OCI-LY7 (cell line): ENCODE data around the gene UFD1. TPM values are rescaled to one million over a fixed set of nuclear protein-coding genes. Genes with fewer than 3 reads are reported as not detected.

Experiments used
- BruUV-seq: library from RNA; stranded (reverse); fragments of 400-500 nt; replicated peaks from 2 replicates; lab custom pipeline; 2021; lab: Mats Ljungman, UMichigan
- CTCF ChIA-PET: fragments of 300-600 bp; sonication (Branson Sonifier 250); formaldehyde crosslinking; loops from one replicate; lab custom pipeline; 2022; ENCODE audit warnings: antibody characterized with exemption; ENCODE audit not compliant: unreplicated experiment; lab: Charles Lee
- POLR2A ChIA-PET: fragments of 300-600 bp; sonication (Branson Sonifier 250); formaldehyde crosslinking; loops from one replicate; lab custom pipeline; 2022; ENCODE audit warnings: antibody characterized with exemption; lab: Charles Lee
- DNase-seq: peaks from one replicate; pipeline ENCODE4 v3.0.0-alpha.2; 2015; ENCODE audit warnings: low spot score
- H2AFZ ChIP-seq: fragments of 200-600 bp; sonication (generic), shearing (Covaris generic); 2 replicates; pipeline ENCODE4 v1.6.1; 2014; ENCODE audit warnings: mild to moderate bottlenecking, antibody characterized with exemption, low read length, moderate library complexity
- H3K27ac ChIP-seq: fragments of 200-600 bp; sonication (generic); 2 replicates; pipeline ENCODE4 v1.5.1; 2014; ENCODE audit warnings: mixed run types, low read depth, mild to moderate bottlenecking, moderate library complexity, low read length, inconsistent platforms; ENCODE audit not compliant: poor library complexity, severe bottlenecking
- H3K36me3 ChIP-seq: fragments of 200-600 bp; sonication (generic); 2 replicates; pipeline ENCODE4 v1.6.1; 2014; ENCODE audit warnings: mild to moderate bottlenecking, antibody characterized with exemption, low read length, moderate library complexity, mixed read lengths; ENCODE audit not compliant: insufficient read depth
- H3K4me1 ChIP-seq: fragments of 200-600 bp; sonication (generic); 2 replicates; pipeline ENCODE4 v1.5.1; 2014; ENCODE audit warnings: mild to moderate bottlenecking, low read length; ENCODE audit not compliant: insufficient read depth, poor library complexity, severe bottlenecking
- H3K4me2 ChIP-seq: fragments of 200-600 bp; sonication (generic); 2 replicates; pipeline ENCODE4 v1.6.1; 2014; ENCODE audit warnings: mild to moderate bottlenecking, low read length
- H3K4me3 ChIP-seq: fragments of 200-600 bp; sonication (generic); 2 replicates; pipeline ENCODE4 v1.5.1; 2014; ENCODE audit warnings: mild to moderate bottlenecking, low read depth, low read length; ENCODE audit not compliant: poor library complexity, severe bottlenecking
- H3K79me2 ChIP-seq: fragments of 200-600 bp; sonication (generic); 2 replicates; pipeline ENCODE4 v1.6.1; 2016; ENCODE audit warnings: low read depth, mild to moderate bottlenecking, low read length, moderate library complexity, mixed read lengths; ENCODE audit not compliant: insufficient read depth
- H3K9me2 ChIP-seq: fragments of 200-600 bp; sonication (generic); 2 replicates; pipeline ENCODE4 v1.6.1; 2016; ENCODE audit warnings: mild to moderate bottlenecking, low read length, mixed read lengths; ENCODE audit not compliant: insufficient read depth
- H3K9me3 ChIP-seq: fragments of 200-600 bp; sonication (generic); 2 replicates; pipeline ENCODE4 v1.6.1; 2014; ENCODE audit warnings: mild to moderate bottlenecking, mixed run types, low read length, mixed read lengths
- H4K20me1 ChIP-seq: fragments of 200-600 bp; sonication (generic); 2 replicates; pipeline ENCODE4 v1.6.1; 2014; ENCODE audit warnings: mild to moderate bottlenecking, antibody characterized with exemption, low read length, moderate library complexity, mixed read lengths; ENCODE audit not compliant: insufficient read depth
- CTCF ChIP-seq: fragments of 200-600 bp; sonication (generic); conservative IDR thresholded peaks from 2 replicates; pipeline ENCODE4 v1.5.1; 2014; ENCODE audit warnings: mild to moderate bottlenecking, antibody characterized with exemption, low read length, moderate library complexity, mixed read lengths
- EZH2phosphoT487 ChIP-seq: fragments of 200-600 bp; sonication (generic); IDR thresholded peaks from 2 replicates; pipeline ENCODE4 v1.6.1; 2018; ENCODE audit warnings: low read depth, borderline replicate concordance, mild to moderate bottlenecking, mixed run types, antibody characterized with exemption, low read length, moderate library complexity, mixed read lengths
- intact Hi-C: fragments of 100-400 bp; cut with micrococcal nuclease; formaldehyde crosslinking; loops from one replicate; pipeline ENCODE4 v1.10.0; 2022; ENCODE audit not compliant: unreplicated experiment
- total RNA-seq, 2 experiments: library from RNA; depleted of rRNA in 1 of 2; stranded (reverse); fragments of >200 nt in 1 of 2; shearing (Covaris generic) in 1 of 2; gene quantifications; 2 replicates each; pipeline ENCODE4 v1.2.3, GENCODE V29; 2014 to 2022

Gene UFD1
- total RNA-seq, 2 experiments from 2014 or later = 60.1 to 70.8 TPM

- BruUV-seq = no TSS peak
- Histone ChIP-seq H3K4me1 (no peaks in the 10 kb centered on the region), H4K20me1 (no peaks in the 10 kb centered on the region), H3K9me3 (no peaks in the 10 kb centered on the region), H3K9me2 (no peaks in the 10 kb centered on the region), H3K4me3 (no peak overlapping the region), H2AFZ (no peak overlapping the region), H3K36me3 (peaks cover 6% of the 10 kb centered on the region; the same call in 1 of the 2 replicates), H3K79me2 (no peaks in the 10 kb centered on the region), H3K27ac (no peak overlapping the region), H3K4me2 (no peak overlapping the region)
- intact Hi-C loops = no loop called here
- CTCF ChIA-PET = no interaction called here
- TF ChIP-seq CTCF (no peak), EZH2phosphoT487 (no peak)
- POLR2A ChIA-PET = no interaction called here
- no peak for DNase-seq
Observed at GRCh38 chr22:19525666-19526065, 46.7 kb upstream of the UFD1 start.

- BruUV-seq = no TSS peak
- H3K9me3 ChIP-seq = no peaks in the 10 kb centered on the region
- no peak overlapping the region for H3K27ac ChIP-seq
- H3K4me3 ChIP-seq = no peak overlapping the region
- ChIA-PET POLR2A (no interaction called here), CTCF (no interaction called here)
- DNase-seq = no peak
- H3K4me1 ChIP-seq = no peaks in the 10 kb centered on the region
- intact Hi-C loops = no loop called here
- H3K79me2 ChIP-seq = no peaks in the 10 kb centered on the region
- H3K9me2 ChIP-seq = no peaks in the 10 kb centered on the region
- H2AFZ ChIP-seq = no peak overlapping the region
- H3K4me2 ChIP-seq = no peak overlapping the region
- peaks cover 9% of the 10 kb centered on the region; the same call in 1 of the 2 replicates for H3K36me3 ChIP-seq
- no peaks in the 10 kb centered on the region for H4K20me1 ChIP-seq
- TF ChIP-seq EZH2phosphoT487 = no peak
- TF ChIP-seq CTCF = no peak
Observed at GRCh38 chr22:19525116-19525660, 46.2 kb upstream of the UFD1 start.
